SIG-M5 treated with dmso at 0.1 percent for 504 hours (cell line): ENCODE measurements around the gene BPTF.
"Not testable (repeated sequence)": the region's sequence is repeated elsewhere in the genome, so short reads cannot be mapped to it uniquely, and the experiment has no call there.

ENCODE experiments used
- DNase-seq: peaks from one replicate; lab custom pipeline; 2025; ENCODE audit not compliant: unreplicated experiment; lab: John Stamatoyannopoulos, UW

Gene BPTF

DNA sequence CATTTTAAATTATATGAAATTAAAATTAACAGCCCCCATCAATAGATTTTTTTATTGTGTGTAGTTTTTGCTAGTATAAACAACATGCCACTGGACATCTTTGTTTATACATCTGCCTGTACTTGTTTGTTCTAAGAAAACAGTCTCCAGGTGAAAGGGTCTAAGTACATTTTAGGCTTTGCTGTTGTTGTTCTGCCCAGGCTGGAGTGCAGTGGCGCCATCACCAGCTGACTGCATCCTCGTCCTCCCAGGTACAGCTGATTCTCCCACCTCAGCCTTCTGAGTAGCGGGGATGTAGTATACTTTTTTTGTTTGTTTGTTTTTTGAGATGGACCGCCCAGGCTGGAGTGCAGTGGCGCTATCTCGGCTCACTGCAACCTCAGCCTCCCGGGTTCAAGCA is 145.5 kb downstream of the BPTF start:
- no peak for DNase-seq

DNA sequence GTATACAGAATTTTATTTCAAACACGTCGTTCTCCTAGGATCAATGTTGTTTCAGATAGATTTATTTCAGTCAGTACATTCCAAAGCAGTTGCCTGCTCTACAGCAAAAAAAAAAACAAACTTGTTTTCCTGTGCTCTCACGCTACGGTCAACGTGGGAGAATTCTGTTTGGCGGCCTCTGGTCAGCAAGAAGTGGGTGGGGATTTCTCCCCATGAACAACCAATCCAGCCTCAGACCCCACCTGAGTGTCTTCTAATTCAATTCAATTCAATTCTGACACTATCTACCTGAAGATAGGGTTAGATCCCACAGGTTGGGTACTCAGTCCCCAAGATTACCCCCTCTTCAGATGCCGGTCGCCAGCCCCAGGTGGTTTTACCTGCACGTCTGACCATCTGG is 148.9 kb downstream of the BPTF start:
- DNase-seq: no peak

DNA sequence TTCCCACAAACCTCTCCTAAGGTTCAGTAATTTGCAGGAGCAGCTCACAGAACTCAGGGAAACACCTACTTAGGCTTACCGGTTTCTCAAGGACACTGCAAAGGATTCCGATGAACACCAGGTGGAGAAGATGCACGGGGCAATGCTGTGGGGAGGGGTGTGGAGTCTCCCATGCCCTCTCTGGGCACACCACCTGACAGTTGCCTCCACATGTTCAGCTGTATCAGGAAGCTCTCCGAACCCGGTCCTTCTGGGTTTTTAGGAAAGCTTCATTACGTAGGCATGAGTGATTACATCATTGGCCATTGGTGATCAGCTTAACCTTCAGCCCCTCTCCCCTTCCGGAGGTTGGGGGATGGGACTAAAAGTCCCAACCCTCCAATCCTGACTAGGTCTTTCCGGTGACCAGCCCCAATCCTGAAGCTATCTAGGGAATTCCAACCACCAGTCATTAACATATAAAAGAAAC is 149.3 kb downstream of the BPTF start:
- no peak for DNase-seq

DNA sequence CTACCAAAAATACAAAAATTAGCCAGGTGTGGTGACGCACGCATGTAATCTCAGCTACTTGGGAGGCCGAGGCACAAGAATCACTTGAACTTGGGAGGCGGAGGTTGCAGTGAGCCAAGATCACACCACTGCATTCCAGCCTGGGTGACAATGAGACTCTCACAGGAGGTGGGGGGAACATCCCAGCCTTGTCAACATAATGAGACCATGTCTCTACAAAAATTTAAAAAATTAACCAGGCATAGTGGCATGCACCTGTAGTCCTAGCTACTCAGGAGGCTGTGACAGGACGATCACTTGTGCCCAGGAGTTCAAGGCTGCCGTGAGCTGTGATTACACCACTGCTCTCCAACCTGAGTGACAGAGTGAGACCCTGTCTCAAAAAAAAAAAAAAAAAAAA is 151.0 kb downstream of the BPTF start:
- DNase-seq: not testable (repeated sequence)

DNA sequence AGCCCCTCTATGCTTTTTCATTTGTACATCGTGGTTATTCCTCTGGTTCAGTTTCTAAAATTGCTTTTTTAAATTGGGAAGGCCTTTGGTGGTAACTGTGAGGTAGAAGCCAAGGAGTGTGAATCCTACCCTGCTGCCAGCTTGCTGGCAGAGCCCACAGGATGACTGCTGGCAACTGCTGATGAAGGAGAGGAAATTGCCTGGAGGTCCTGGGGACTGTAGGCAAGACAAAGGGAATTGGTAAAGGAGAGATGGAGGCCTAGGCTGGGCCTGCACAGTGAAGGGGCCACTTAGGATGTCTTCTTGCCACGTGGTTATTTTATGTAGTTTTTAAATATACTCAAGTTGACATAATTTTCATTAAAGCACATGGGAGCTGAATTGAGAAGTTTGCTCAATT is 155.2 kb downstream of the BPTF start:
- no peak for DNase-seq

DNA sequence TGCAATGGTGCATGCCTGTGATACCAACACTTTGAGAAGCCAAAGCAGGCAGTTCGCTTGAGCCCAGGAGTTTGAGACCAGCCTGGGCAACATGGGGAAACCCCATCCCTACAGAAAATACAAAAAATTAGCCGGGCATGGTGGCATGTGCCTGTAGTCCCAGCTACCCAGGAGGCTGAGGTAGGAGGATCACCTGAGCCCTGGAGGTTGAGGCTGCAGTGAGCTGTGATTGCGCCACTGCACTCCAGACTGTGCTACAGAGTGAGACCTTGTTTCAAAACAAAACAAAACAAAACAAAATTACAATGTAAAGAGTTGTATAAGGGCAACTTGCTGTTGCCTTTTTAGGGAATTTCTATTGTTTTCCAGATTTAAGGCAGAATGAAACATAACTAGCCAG is 155.6 kb downstream of the BPTF start:
- not testable (repeated sequence) for DNase-seq

DNA sequence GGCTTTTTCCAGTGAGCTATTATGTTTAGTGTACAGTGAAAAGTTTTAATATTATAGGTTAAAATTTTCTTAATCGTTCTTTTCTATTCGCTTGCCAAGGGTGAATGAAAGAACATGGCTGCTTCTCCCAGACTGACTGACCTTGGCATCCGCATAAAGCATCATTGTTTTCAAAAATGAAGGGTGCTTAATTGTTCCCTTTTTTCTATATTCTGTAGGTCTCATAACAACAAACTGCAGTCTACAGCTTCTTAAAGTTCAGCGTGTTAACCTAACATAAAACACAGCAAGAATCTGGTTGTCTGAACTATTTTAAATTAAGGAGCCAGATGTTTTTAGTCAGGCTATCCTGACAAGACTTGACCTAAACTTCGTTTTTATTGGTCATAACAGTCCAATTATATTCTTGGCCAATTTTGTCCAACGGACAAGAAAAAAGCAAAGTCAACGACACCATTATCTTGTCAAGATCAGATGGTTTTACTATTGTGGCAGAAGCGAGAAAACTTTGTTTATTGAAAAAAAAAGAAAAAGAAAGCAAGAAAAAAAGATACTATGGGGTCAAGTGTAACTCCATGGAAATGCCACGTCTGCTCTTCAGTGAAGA is 156.8 kb downstream of the BPTF start:
- DNase-seq: no peak

DNA sequence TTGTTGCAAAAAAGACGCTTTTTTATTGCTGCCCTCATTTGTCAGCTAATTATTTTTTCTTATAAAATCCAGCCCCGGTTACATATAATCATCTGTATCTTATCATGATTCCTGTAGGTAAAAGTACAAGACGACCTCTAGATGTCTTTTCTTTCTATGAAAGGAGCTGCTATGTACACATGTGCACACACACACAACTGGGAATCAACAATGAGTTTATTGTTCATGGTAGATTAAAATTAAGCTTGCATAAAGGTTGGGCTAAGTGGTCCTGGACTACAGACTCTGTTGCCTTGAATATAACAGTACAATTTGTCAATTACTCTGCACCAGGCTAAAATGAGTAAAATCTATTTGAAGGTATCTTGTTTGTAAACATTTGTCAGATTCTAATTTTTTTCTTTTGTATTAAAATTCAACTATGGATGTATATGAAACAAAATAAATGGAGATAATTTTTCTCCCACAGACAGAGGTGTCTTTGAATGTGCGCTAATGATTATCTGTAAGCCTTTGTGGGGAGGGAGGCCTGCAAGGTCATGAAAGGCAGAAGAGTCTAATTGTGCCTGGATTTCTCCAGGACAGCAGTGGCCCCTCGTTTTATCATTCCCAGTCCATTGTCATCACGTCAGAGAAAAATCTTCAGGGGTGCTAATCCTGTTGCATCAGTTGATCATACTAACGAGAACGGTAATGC is 157.5 kb downstream of the BPTF start:
- no peak for DNase-seq

DNA sequence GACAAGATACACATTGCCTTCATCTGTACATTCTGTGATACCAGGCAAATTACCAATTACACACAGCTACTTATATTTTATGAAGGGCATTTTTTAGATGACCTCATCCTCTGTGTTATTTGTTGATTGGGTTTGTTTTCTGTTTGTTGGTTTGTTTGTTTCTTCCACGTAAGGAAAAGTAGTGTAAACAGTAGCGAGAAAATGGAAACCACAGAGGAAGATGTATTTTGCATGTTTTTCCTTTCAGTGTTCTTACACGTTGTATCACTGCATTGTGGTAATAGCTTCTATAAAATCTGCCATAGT is 158.0 kb downstream of the BPTF start:
- DNase-seq: no peak

DNA sequence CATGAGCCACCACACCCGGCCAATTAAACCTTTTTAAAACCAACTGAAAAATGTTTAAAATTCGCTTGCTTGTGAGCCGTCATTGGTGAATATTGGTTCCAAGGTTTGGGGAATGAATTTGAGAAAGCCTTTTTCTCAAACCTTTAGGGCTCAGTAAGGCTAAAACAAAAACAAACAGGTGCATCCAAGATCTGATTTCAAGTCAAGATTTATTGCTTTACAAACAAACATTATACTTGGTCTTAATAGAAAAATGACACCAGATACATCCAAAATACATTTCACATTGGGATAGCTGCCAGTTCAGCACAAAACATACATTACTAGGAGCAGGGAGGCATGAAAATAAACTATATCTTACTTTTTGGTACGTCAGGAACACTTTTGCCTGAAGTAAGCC is 165.6 kb downstream of the BPTF start:
- DNase-seq: no peak

DNA sequence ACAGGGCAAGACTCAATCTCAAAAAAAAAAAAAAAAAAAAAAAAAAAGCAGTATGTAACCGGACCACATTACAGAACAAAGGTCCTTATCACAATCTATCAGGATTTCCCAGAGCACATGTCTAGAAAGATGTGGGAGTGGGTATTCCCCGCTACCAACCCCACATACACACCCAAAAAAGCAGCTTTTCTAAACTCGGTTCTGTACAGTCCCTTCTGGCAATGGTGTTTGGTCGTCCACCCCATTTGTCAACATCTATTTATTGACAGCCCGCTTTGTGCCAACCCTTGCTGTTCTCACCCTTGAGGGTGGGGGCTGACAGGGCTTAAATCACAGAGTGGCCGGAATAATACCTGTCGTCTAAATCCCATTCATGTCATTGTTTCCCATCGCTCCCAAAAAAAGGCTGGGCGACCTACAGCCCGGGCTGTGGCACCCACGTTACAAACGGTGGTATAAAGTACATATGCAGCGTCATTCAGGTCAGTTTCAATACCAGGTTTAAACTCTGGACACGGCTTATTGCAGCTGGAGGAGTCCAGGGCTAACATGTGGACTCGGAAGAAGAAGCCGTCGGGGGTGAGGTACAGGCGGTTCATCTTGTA is 167.3 kb downstream of the BPTF start:
- no peak for DNase-seq

DNA sequence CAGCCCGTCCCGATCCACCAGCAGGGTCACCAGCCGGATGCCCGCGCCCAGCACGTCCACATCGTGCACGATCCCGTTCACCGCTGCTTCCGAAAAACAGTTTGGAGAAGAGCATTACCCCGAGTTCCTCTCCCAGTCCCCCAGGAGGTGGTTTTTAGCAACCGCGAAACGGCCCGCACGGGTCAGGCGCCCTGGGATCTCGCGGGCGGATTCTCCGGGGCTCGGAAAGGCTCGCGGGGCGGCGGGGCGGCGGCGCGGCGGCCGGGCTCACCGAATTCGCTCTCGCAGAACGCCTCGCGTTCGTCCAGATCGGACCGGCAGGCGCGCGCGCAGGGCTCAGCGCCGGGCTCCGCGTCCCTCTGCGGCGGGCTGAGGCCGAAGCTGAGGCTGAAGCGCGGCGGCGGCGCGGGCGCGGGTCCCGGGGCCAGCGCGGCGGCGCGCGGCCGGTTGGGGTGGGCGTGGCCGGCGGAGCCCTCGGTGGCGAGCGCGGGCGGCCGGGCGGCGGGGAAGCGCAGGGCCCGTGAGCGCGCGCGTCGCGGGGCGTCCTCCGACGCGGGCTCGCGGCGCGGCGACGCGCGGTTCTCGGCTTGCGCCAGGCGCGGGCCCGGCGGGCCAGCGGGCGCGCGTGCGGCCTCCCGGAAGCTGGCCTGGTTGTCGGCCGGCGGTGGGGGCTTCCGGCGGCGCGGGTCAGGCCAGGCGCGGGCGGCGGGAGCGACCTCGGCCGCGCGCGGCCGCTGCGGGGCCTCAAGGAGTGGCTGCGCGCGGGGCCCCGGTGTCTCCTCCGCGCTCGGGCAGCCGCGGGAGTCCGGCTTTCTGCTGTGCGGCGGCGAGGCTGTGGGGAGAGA is 168.1 kb downstream of the BPTF start:
- peak; percentile 85 for DNase-seq

DNA sequence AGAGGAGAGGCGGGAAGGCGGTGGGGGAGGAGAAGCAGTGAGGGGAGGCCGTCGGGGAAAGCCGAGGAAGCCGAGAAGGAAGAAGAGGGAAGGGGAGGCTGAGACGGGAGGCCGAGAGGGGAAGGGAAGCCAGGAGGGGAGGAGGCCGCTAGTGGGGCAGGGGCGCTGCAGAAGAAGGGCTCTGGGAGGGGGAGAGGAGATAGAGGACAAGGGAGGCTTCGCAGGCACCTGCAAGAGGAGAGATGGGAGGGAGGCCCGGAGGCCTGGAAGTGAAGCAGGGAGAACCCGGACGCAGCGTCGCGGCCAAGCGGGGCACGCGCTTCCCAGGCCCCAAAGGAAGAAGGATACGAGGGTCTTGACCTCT is 168.7 kb downstream of the BPTF start:
- DNase-seq: no peak

DNA sequence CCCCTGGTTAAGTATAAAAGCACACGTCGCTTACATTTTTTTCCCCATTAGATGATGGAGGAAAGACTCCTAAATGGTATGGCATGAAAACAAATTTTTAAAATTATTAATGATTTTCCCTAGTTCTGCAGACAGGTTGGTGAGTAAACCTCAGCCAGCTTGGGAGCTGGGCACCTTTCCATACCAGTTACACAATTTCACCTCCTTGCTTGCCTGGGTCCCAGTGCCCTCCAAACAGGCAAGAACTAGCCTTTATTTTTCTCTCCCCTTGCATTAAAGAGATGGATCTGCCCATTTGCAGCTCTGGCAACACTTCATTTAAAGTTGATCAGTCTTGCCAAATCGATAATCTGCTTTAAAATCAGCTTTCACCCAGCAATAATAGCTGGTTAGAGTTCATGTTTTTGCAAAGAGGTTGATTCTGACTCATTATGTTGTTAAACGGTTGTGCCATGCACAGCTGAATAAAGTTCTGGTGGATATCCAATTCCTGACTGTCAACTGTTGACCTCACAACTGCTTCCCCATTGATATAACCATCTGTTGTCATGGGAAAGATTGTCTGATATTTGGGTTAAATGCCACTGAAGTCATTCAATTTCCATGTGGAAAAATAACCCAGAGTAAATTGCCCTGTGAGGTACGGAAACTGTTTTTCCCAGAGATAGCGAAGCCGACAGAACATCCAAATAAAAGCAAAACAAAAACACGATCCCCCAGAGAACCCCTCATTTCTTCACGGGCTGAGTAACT is 169.7 kb downstream of the BPTF start:
- DNase-seq: peak; percentile 63

DNA sequence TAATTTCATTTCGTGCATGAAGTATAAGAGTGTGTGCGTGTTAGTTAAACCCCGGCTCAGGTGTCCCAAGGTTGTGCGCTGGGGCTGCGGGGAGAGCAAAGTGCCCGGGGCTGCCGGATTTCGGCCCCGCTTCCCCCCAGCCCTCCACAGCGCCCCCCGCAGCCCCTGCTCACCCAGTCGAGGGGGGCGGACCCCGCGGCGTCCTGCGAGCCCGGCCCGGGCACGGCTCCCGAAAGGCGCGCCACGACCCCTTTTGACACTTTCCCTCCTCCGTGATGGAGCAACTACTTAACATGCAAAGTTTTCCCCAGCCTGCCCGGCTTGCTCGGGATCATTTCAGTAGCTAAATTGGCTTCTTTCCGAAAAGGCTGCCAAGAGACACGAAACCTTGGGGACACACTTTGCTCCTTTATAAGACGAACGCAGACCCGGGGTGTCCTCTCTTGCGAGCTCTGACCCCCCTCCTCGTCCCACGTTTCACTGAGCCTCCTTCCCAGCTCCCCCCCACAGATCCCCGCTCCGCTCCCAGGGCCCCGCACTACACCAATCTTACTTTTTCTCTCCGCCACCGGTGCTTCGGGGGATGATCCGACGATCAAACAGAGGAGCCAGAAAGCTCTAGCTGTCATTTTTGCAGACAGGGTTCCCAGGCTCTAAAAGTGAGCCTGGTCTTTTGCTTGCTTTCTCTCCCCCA is 170.4 kb downstream of the BPTF start:
- DNase-seq: no peak

DNA sequence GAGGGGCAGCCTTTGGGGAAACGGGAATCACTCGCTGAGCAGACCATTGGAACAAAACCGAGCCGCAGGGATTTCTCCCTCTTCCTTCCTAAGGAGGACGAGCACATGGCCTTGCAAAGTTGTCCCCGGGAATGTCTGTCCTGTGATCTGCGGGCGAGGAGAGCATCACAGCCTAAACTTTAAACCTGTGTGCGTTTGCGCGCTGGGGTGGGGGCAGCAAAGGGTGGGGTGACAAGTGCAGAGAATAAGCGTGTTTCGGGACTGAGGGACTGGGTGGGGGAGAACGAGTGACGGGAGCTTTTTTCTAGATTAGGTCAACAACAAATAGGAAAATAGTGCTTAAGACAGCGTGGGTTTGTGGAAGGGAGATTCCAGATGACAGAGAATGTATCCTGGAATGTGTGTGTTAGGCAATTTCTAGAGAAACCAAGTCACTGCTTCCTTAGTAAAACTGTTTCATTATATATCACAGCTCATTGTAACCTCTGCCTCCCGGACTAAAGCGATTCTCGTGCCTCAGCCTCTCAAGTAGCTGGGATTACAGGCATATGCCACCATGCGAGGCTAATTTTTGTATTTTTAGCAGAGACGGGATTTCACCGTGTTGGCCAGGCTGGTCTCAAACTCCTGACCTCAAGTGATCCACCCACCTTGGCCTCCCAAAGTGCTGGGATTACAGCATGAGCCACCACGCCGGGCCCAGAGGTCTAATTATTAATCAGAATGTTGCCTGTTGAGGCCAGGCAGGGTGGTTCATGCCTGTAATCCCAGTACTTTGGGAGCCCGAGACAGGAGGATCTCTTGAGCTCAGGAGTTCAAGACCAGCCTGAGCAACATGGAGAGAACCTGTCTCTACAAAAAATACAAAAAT is 171.2 kb downstream of the BPTF start, which contains the start of gene C17orf58:
Gene C17orf58 (minus strand): TSS at position 169 of the 871 bp plus-strand sequence. CDS start 271 bp downstream, outside the sequence.
- not testable (repeated sequence) for DNase-seq

DNA sequence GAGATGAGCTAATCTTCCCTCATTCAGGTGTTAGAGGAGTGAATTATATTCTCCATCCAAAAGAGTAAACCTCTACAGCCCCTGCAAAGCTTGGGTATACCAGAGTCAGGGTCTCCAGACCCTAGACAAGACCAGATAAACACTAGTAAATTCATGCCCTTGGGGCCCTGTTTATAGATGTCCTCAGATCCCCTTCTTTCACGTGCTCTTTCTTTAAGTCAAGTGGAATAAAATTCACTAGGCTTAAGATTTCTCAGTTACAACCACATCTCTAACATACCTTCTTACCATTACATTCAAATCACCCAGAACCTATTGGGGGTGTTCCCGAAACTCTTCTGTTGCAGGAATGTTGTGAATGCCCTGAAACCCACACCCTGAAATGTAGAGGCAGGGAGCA is 173.2 kb downstream of the BPTF start:
- no peak for DNase-seq

DNA sequence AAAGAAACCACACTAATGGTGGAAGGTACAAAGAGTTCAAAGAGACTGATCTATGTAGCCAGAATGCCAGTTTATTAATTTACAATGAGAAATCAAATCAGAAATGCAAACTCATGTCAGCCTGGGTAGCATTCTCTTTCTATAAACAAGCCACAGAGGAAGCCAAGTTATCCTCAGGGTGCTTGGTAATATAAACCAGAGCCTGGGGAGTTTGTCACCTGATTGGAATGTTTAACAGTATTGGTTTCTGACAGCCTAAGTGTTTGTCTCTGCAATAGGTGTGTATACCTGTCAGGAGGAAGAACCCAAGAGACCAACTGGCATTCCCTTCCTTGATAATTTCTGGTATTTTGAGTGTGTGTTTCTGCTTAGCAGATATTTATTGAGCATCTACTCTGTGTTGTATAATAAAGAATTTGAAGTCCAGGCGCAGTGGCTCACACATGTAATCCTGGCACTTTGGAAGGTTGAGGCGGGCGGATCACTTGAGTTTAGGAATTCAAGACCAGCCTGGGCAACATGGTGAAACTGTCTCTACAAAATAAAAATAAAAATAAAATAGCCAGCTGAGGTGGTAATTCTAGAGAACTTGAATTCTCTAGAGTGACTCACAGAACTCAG is 174.1 kb downstream of the BPTF start:
- no peak for DNase-seq

DNA sequence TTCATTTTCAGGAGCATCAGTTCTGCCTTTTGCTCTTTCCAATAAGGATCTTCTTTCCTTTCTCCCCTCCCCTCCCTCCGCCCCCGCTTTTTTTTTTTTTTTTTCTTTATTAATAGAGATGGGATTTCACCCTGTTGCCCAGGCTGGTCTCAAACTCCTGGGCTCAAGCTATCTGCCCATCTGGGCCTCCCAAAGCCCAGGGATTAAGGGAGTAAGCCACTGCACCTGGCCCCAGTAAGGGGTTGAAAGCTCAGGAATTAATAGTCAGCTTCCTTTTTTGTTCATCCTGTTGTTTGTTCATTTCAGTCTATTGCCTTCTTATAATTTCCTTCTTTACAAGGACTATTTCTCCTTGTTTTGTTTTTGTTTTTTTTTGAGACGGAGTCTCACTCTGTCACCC is 178.9 kb downstream of the BPTF start:
- DNase-seq: no peak
